Epithelial cell of esophagus (primary cell): ENCODE measurements around the gene RAB13.

ENCODE experiments used
- DNase-seq: peaks from one replicate; pipeline ENCODE4 v3.0.0; 2010; ENCODE audit warnings: low read depth
- H3K4me3 ChIP-seq: 2 replicates; pipeline ENCODE4 v1.5.1; 2011; ENCODE audit warnings: mild to moderate bottlenecking, low read length, control low read depth
- CTCF ChIP-seq: IDR thresholded peaks from 2 replicates; pipeline ENCODE4 v1.5.1; 2011; ENCODE audit warnings: low read depth, mild to moderate bottlenecking, low read length, control low read depth, inconsistent platforms; ENCODE audit not compliant: insufficient read depth; ENCODE audit errors: missing control alignments

Gene RAB13

GRCh38 chr1:153967107-153967999, 18.8 kb downstream of the RAB13 start, which contains the start of gene CREB3L4:
TSS of gene CREB3L4 (plus strand) at chr1:153967902. CDS start at chr1:153968526, 624 bp downstream.
- peak; percentile 98 for DNase-seq
- peak; percentile 39 for TF ChIP-seq CTCF

GRCh38 chr1:153963850-153964331, 22.2 kb downstream of the RAB13 start:
- TF ChIP-seq CTCF: no peak
- H3K4me3 ChIP-seq: peak overlapping the region; percentile 51
- peak; percentile 91 for DNase-seq

More at GRCh38 chr1:153967107-153967999, 18.8 kb downstream of the RAB13 start, which contains the start of gene CREB3L4:
- H3K4me3 ChIP-seq: peak within 1 kb of the TSS; percentile 75

GRCh38 chr1:153963030-153963849, 22.9 kb downstream of the RAB13 start, which contains the start of gene SLC39A1:
TSS of gene SLC39A1 (minus strand) at chr1:153963537. CDS start at chr1:153962715, 822 bp downstream.
- DNase-seq: peak; percentile 98
- peak within 1 kb of the TSS; percentile 51 for H3K4me3 ChIP-seq
- no peak for TF ChIP-seq CTCF

GRCh38 chr1:153962088-153963029, 23.8 kb downstream of the RAB13 start:
- no peak for TF ChIP-seq CTCF
- peak overlapping the region; percentile 51 for H3K4me3 ChIP-seq
- DNase-seq: peak; percentile 82

- no peak for TF ChIP-seq CTCF
- H3K4me3 ChIP-seq: peak overlapping the region; percentile 51
- DNase-seq: no peak
These were observed 24.7 kb downstream of the RAB13 start for GRCh38 chr1:153961421-153961820.

GRCh38 chr1:153960206-153960605, 25.9 kb downstream of the RAB13 start:
- no peak overlapping the region for H3K4me3 ChIP-seq
- no peak for TF ChIP-seq CTCF
- no peak for DNase-seq
